ENCODE measurements around the gene ALK.

DNA sequence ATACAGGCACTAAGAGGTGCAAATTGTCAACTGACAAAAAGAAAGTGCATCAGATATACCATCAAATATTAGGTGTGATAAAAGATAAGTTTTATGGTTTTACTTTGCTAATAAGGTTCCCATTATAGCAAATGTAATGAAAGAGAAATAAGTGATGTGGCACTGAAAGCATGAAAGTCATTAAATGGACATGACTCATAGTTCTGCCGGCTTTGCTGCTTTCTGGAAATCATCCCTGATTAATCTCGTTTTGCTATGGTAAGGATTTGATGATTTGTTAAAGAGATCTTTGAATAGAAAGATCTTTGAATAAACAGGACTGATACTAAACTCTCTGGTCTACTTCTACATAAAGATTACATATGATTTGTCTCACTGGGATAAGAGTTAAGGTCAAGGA, 733.5 kb downstream of the ALK start:
- TF ChIP-seq, protein P1, sequence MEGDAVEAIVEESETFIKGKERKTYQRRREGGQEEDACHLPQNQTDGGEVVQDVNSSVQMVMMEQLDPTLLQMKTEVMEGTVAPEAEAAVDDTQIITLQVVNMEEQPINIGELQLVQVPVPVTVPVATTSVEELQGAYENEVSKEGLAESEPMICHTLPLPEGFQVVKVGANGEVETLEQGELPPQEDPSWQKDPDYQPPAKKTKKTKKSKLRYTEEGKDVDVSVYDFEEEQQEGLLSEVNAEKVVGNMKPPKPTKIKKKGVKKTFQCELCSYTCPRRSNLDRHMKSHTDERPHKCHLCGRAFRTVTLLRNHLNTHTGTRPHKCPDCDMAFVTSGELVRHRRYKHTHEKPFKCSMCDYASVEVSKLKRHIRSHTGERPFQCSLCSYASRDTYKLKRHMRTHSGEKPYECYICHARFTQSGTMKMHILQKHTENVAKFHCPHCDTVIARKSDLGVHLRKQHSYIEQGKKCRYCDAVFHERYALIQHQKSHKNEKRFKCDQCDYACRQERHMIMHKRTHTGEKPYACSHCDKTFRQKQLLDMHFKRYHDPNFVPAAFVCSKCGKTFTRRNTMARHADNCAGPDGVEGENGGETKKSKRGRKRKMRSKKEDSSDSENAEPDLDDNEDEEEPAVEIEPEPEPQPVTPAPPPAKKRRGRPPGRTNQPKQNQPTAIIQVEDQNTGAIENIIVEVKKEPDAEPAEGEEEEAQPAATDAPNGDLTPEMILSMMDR (IDR thresholded peaks at IDR 0.05; ENCODE audit: low read depth, low read length) = no peak
- no peak for TF ChIP-seq EZH2phosphoT487 (IDR thresholded peaks at IDR 0.05; ENCODE audit: low read depth)
